ENCODE measurements around the gene KATNAL1.
A peak's percentile ranks its signal among the peaks of the same experiment; 100 is the strongest.

The KATNAL1 gene
- long read RNA-seq, donor 1, partial matches to known transcripts, result 0 of 1 reads
- long read RNA-seq, donor 1, other reads (novel, unspliced or antisense), result 0 of 1 reads
- long read RNA-seq, donor 2, partial matches to known transcripts, result 0 of 1 reads
- long read RNA-seq, donor 2, other reads (novel, unspliced or antisense), result 0 of 1 reads
- long read RNA-seq, donor 3, full-length matches to known transcripts, result 2 of 2 reads
- long read RNA-seq, donor 3, partial matches to known transcripts, result 0 of 2 reads
- long read RNA-seq, donor 3, other reads (novel, unspliced or antisense), result 0 of 2 reads
- long read RNA-seq, donor 4, partial matches to known transcripts, result 0 of 1 reads
- long read RNA-seq, donor 4, other reads (novel, unspliced or antisense), result 0 of 1 reads
- long read RNA-seq, donor 5, full-length matches to known transcripts, result 2 of 2 reads
- long read RNA-seq, donor 5, partial matches to known transcripts, result 0 of 2 reads
- long read RNA-seq, donor 5, other reads (novel, unspliced or antisense), result 0 of 2 reads
- long read RNA-seq, donor 6, full-length matches to known transcripts, result 3 of 3 reads
- long read RNA-seq, donor 6, partial matches to known transcripts, result 0 of 3 reads
- long read RNA-seq, donor 6, other reads (novel, unspliced or antisense), result 0 of 3 reads
- long read RNA-seq, donor 7, full-length matches to known transcripts, result 2 of 8 reads
- long read RNA-seq, donor 7, partial matches to known transcripts, result 6 of 8 reads
- long read RNA-seq, donor 7, other reads (novel, unspliced or antisense), result 0 of 8 reads
- long read RNA-seq, donor 8, full-length matches to known transcripts, result 2 of 2 reads
- long read RNA-seq, donor 8, partial matches to known transcripts, result 0 of 2 reads
- long read RNA-seq, donor 8, other reads (novel, unspliced or antisense), result 0 of 2 reads

DNA sequence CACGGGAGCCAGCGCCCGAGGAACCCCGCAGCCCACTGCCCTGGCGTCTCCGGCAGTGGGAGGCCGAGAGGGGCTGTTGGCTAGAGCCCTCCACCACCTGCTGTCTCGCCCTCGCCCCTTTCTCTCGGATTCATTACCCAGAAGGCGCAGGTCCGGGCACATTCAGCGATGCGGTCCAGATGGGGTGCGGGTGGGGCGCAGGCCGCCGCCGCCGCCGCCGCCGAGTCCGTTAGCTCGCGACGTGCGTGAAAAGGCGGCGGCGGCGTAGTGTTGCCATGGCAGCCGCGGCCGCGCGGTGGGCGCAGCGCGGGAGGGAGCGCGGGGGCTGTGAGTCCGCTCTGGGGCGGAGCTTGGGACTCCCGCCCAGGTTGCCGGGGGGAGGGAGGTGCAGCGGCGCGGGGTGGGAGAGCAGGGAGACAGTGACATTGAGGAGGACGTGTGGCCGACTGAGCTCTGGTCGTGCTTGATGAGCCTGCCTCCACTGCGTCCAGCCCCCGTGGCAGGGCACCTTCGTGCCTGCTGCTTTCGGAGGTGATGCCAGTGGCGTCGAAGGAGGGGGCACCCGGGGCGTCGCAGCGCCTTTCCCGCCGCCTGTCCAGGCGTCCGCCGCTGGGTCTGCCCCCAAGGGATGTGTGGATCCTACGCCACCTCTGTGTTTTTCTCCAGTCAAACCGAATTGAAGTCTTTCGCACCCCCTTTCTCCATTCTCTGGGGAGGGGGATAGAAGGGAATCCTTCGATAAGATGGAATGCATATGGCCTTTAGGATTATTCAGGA, at the start of gene KATNAL1:
TSS of gene KATNAL1 (minus strand) at position 358 of the 777 bp plus-strand sequence. CDS start 23,774 bp downstream, outside the sequence.
- DNase-seq, result peak; percentile 98

DNA sequence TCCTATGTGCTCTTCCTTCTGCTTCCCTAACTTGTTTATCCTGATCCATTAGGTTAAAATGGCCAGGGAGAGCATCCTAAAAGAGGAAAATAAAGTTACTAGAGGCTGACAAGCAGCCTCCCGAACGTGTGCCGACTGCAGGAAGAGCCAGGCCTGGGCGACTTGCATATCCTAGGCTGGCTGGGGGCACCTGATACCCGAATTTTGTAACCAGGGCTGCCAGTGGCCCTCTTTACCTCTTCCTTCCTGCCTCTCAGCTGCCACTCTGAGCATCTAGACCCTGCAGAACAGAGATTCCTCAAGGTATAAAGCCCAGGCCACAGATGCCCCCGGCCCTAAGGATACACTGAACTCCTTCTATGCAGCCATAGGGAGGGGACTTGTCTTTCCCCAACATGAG, 48.5 kb upstream of the KATNAL1 start:
- DNase-seq, result no peak

DNA sequence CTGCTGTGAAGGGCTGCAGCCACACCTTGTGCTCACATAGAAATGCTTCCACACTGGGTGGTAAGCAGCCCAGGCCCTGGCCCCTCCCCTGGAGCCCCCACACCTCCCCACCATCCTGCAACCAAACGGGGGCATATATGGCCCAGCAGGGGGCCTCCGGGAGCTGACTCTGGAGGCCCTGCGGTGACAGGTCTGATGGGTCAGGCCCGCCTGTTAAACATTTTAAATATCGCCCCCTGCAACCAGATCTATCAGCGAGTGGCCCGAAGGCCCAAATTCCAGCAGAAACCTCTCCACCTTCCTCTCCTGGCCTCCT, 48.0 kb upstream of the KATNAL1 start:
- no peak for DNase-seq

DNA sequence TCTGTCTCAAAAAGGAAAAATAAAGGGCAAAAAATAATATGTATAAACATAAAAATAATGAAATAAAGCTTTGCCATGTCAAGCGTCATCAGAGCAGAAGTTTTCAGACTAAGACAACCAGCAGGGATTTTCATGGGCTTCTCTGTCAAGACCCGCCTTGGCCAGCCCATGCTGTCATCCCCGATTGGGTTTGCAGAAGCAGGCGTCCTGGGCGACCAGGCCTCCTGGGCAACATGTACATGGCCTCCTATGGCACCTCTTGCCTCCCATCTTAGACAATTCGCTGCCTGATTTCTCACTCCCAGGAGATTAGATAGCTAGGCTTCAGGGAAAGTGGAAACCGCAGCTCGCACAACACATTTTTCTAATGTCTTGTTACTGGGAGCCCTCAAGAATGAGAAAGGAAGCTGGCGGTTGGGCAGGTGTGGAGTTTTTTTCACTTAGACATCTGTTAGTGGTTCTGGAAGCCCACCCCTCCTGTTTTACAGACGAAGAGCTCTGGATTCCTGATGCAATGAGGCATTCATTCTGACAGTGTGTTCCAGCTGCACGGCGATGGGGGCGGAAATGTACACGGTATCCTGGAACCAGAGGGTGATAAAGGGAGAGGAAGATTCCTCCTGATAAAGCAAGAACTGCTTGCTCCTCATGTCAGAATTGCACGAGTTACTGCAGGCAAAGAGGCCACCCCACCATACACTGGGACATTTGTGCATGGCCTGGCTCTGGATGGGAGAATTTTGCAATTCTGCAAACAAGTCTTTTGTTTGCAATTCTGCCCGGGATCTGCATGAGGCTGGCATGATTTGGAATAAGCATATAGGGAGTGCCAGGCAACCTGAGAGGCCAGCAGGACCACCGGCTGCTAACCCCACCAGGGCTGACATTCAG, 47.4 kb upstream of the KATNAL1 start:
- DNase-seq, result peak; percentile 34

DNA sequence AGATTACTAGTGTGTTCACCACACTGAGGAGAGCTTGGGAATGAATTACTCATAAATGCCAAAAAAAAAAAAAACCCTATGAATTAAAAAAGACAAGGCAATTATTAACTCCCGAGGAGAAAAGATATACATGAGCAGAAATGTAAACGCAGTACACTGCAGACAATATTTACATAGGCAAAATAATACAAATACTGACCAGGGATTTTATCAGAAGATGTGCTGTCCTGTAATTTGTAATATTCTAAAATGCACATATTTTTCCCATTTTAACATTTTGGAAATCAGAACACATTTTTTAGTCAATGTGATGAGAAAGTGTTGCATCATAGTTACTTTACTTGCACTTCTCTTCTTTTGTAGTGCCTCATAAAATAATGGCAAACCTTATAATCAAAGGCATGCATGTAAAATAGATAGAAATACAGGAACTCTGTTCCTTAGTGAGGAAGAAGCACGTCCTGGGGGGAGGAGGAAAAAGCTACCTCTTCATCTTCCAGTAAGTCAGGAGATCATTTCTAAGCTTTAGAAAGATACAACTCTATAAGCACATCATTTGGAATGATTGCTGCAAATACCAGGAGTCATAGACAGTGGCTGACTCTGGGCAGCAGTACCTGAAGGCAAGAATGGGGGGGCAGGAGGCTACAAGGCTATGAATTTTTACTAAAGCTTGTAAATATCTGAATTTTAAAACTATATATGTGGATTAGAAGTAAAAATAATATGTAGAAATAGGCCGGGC, 46.3 kb upstream of the KATNAL1 start:
- no peak for DNase-seq

DNA sequence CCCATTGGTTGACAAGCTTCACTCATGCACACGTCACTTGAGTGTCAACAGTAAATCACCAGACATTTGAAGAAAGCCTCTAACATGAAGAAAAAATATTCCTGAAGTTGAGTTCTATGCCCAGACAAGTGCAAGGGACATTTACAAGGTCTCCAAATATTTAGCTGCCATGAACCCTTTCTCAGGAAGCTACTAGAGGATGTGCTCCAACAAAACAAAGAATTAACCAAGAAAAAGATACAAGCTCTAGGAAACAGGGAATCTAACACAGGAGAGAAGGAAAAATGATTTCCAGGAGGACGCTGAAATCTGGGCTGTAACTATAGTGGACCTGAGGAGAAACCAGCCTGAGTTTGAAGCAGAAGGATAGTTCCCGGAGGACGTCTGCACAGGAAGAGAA, 45.7 kb upstream of the KATNAL1 start:
- no peak for DNase-seq

DNA sequence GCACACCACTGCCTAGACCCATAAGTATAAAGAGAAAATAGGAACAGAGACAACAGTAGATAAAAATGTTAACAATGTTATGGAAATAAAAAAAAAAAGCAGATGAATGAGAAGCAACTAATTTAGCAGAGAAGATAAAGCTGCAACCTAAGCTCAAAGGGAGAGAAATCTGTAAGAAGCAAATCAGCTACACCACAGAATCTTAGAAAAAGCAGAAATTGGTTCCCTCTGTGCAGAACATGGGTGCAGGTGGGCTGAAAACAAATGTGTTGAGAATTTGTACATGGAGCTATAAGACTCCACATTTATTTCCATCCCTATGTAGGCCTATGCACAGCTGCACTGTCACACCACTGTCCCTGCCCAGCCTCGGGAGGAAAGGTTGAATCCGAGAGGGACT, 44.8 kb upstream of the KATNAL1 start:
- DNase-seq, result no peak

DNA sequence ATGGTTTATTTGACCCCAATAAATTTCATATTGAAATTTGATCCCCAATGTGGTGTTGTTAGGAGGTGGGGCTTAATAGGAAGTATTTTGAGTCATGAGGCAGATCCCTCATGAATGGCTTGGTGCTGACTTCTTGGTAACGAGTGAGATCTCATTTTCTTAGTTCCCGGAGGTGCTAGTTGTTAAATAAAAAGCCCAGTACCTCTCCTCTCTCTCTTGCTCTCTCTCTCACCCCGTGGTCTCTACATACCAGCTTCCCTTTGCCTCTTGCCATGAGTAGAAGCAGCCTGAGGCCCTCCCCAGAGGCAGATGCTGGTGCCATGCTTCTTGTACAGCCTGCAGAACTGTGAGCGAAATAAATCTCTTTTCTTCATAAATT, 39.4 kb upstream of the KATNAL1 start:
- no peak for DNase-seq

DNA sequence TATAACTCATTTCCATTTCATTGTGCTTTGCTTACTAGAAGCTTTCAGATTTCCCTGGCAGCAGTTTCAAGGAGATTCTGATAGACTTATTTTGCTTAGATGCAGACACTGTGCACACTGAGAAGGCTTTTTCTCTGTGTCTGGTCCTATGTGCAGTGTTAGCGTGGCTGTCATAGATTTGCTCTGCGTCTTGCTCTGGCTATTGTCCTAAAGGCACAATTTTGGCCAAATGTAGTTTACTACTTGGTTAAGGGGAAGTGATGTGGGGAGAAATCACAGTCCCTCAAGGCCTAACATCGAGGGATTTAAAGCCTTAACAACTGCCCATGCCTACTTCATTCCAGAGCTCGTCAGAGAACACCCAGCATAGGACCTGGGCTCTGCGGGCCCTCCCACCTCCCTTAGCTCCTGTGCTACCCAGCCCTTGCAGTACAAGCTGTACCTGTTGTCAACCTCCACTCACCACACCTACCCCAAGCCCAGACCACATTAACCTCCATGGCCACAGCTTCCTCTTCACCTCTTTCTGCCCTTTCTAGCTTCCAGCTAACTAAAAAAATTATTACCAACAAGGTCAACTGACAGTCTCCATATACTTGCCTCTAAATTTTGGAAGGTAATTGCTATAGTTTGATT, 38.9 kb upstream of the KATNAL1 start:
- no peak for DNase-seq

DNA sequence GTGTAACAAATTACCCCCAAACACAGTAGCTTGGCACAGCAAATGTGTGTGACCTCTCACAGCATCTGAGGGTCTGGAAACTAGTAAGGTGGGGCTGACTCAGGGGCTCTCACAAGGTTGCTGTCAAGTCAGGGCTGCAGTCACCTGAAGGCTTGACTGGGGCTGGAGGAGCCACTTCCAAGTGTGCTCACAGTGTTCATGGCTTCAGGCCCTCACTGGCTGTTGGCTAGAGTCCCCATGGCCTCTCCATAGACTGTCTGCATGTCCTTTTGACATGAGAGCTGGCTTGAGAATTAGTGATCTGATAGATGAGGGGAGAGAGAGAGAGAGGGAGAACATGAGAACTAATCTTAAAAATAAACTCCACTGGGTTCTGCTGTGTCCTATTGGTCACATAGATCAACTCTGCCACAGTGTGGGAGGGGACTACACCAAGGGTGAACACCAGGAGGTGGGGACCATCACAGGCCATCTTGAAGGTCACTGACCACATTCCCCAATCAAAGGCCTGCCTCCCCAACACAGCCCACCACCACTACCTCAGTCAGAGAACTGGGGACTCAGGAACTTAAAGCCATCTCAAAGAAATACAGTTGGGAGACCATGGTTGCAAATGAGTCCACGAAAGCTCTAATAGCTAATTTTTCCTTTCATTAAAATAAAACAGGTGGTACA, 38.2 kb upstream of the KATNAL1 start:
- no peak for DNase-seq

DNA sequence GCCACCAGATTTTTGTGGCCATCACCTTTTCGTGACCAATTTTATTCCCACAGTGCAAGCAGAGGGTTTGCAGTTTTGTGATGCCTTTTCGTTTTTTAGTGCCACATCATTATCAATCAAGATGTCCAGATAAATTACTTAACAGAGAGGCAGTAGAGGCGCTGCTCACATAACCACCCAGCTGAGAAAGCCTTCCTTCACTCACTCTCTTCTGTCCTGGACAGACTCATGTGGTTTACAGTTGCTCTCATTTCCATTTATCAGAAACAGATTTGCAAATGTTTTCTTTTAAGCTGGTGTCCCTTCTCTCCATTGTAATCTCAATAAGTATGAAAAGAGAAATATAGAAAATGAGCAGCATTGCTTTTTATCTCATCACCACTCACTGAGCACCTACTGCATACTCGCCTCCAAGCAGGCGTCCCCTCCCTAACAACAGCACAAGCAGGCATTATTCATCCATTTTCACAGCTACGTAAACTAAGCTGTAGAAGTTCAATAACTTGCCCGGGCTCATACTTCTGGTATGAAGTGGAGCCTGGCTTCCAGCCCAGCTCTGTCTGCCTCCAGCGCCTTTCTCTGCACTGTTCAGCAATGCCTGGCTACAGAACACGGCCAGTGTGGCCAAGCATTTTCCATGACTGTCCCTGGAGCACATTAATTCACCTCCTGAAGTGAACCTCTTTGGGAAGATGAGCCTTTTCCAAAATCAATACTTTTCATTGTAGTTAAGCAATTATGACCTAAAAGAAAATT, 34.6 kb upstream of the KATNAL1 start:
- DNase-seq, result no peak

DNA sequence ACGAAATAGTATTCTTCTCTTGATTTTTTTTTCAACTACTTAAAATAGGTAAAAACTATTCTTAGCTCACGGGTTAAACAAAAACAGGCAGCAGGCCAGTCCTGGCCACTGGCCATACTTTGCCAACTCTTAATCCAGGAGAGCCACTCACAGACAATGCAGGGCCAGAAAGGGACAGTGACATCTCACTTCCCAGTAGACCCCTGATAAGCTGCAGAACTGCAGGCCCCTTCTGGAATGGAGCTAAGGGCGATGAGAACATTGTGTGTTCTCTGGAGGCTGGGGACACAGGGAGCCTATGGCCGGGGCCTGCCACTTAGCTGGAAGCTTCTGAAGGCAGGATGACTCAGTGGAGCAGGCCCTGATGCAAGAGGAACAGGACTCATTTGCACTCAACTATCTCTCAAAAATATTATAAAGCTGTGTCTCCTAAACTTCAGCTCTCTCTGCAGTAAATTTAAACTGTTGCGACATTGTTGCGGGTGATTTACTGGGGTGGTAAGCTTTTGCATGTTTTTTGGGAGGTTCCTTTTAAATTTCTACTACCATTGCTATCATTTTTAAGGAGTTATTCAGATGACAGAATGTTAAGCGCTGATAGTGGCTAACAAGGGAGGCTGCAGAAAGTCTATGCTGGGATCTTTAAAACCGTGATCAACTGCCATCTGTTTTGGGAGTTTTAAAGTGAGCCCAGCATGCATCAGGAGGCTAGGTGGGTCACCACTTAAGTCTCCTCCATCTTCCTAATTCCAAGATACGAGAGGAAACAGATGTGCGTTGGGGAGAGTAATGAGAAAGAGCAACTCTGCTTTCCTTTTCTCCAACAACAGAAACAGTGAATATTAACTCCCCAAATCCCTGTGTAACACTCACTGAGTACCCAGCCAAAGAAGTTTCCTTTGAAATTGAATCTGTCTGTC, 33.2 kb upstream of the KATNAL1 start:
- no peak for DNase-seq

DNA sequence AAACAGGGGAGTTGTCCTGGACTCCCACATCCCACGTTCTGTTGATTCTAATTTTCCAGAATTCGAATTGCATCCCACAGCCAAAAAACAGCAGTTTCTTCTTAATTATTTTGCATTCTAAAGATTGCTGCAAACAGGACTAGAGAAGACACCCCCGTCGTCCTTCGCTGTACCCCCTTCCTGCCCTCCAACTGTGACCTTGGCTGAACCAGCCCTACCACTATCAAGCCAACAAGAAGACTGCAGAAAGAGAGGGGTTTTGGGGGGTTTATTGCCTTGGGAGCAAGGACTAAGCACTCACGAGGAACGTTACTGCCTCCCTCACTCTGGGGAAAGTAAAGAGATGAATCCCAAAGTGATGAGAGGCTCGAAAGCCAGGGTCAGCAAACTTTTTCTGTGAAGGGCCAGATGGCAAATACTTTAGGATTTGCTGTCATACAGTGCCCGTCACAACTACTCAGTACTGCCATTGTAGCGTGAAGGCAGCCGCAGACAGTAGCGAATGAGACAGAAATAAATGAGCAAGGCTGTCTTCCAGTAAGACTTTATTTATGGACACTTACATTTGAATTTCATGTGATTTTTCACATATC, 32.5 kb upstream of the KATNAL1 start:
- no peak for DNase-seq

DNA sequence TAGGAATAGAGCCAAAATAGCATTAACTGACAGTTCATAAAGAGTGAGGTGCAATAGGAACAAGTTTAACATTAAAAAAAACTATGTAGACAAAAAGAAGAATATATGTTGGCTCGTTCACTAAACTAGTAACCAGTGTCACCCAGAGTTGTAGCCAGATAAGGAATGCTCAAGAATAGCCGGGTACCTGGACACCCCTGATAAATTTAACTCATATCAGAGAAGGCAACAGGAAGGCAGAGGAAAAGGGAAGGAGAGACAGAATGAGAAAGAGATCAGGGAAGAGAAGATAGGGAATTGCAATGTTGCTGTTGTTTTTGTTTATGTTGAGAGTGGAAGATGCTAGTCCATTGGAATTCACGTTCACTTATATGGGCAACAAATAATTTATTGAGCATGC, 31.6 kb upstream of the KATNAL1 start:
- DNase-seq, result no peak

DNA sequence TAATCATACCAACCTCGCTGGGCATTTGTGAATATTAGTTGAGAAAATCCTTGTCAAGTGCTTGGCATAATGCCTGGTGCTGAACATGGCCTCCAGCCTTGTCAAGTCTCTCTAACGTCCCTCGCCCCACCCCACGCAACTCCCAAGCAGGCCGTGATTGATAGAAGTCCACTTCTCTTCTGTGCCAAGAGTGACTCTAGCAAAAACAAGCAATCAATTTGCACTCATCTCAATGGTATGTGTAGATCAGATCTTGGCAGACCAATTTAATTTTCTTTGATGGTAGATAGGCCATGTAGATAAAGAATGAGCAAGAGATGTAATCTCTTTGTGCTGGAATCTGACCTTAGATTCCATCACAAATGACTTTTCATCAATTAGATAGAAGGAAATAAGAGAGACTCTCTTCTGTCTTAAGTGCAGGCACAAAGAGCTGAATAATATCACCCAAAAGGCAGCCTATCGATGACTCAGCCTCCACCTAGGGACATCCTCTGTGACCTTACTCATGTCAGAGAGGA, 31.0 kb upstream of the KATNAL1 start:
- no peak for DNase-seq

DNA sequence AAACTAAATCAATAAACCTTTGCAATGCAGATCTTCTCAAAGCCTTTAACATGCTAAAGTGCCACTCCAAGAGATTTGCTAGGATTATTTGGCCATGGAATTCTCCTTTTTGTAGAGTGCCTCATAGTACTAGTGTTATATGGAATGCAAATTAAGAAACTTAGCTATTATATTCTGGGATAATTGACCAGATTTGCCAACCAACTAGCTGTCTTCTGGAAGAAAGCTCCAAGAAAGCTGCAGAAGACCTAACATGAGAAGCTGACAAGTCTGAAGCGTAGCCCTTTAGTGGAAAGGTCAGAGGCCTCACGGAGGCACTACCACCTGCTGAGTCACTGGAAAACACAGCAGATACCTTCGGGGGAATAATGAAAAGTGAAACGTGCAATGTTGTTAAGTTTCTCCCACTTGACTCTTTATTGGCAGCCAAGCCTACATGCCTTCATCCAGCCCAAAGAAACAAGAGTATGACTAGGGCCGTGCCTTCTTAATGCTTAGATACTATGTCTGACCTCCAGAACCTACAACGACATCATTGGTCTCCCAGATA, 29.8 kb upstream of the KATNAL1 start:
- DNase-seq, result no peak

Data from right kidney (tissue), 9 donors.